Fibroblast of lung (primary cell): ENCODE results near the gene APOA5.

ENCODE experiments used
- EZH2 ChIP-seq: IDR thresholded peaks from 2 replicates; pipeline ENCODE4 v1.5.1; 2012; ENCODE audit warnings: low read length, control low read depth, mild to moderate bottlenecking; ENCODE audit errors: missing control alignments
- TF ChIP-seq, protein P1 (sequence below), 2 donors: IDR thresholded peaks in 1 of 2; conservative IDR thresholded peaks in 1 of 2; 1 replicate in 1 of 2; 2 replicates in 1 of 2; pipeline ENCODE4 v1.5.1; 2011 to 2012; ENCODE audit warnings: low read length in 2 of 2, control low read depth in 1 of 2, inconsistent platforms in 1 of 2, low read depth in 1 of 2, mild to moderate bottlenecking in 1 of 2

DNA sequence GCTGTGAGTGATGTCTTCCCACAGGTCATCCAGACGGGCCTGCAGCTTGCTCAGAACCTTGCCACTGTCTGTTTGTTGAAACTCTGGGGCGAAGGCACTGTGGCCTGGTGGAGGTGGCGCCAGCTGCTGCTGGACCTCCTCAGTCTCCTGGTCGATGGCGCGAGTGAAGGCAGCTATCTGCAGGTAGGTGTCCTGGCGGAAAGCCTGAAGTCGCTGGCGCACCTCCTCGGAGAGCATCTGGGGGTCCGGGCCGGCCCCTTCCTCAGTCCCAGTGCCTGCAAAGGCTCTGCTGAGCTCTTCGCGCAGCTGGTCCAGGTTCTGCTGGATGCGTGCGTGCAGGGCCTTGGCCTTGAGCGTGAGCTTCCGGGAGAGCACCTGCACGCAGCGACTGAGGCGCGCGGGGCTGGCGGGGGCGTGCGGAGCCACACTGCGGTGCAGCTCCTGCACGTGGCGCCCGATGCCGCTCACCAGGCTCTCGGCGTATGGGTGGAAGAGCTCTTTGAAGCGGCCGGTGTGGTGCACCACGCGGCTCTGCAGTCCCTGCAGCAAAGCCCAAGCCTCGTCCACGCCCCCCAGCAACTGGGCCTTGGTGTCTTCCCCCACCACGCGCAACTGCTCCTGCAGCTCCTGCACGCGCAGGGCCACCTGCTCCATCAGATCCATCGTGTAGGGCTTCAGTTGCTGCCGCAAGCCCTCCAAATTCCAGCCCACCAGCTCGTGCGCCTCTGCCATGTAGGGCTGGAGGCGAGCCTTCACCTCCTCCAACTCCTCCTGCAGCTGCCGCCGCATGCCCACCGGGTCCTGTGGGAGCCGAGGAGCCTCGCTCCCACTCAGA lies 1.3 kb downstream of the APOA5 start:
- TF ChIP-seq, protein P1, sequence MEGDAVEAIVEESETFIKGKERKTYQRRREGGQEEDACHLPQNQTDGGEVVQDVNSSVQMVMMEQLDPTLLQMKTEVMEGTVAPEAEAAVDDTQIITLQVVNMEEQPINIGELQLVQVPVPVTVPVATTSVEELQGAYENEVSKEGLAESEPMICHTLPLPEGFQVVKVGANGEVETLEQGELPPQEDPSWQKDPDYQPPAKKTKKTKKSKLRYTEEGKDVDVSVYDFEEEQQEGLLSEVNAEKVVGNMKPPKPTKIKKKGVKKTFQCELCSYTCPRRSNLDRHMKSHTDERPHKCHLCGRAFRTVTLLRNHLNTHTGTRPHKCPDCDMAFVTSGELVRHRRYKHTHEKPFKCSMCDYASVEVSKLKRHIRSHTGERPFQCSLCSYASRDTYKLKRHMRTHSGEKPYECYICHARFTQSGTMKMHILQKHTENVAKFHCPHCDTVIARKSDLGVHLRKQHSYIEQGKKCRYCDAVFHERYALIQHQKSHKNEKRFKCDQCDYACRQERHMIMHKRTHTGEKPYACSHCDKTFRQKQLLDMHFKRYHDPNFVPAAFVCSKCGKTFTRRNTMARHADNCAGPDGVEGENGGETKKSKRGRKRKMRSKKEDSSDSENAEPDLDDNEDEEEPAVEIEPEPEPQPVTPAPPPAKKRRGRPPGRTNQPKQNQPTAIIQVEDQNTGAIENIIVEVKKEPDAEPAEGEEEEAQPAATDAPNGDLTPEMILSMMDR (conservative IDR thresholded peaks at IDR 0.05 in 1 of 2, IDR thresholded peaks at IDR 0.05 in 1 of 2; ENCODE audit: low read depth in 1 of 2, low read length in 2 of 2), result no peak
- no peak for TF ChIP-seq EZH2
